Thyroid gland (tissue), 4 donors: ENCODE results near the gene TMEM131L. TPM values are rescaled to one million over a fixed set of nuclear protein-coding genes. Genes with fewer than 3 reads are reported as not detected.

Experiments used
- DNase-seq, 2 donors: peaks; one replicate each; pipeline ENCODE4 v3.0.0-alpha.2; 2019
- H3K27ac ChIP-seq, 3 donors: fragments of 200-600 bp; sonication (generic); 1 replicate in 2 of 3; 2 replicates in 1 of 3; pipeline ENCODE4 v1.5.1; 2016 to 2019; ENCODE audit warnings: mild to moderate bottlenecking in 1 of 3, moderate library complexity in 1 of 3
- H3K27me3 ChIP-seq: fragments of 200-600 bp; sonication (generic); one replicate; pipeline ENCODE4 v1.5.1; 2019
- H3K36me3 ChIP-seq, 2 donors: fragments of 200-600 bp; sonication (generic); one replicate each; pipeline ENCODE4 v1.5.1; 2016 to 2019
- H3K4me1 ChIP-seq, 2 donors: fragments of 200-600 bp; sonication (generic); one replicate each; pipeline ENCODE4 v1.5.1; 2017 to 2019
- H3K4me3 ChIP-seq, 3 donors: fragments of 200-600 bp; sonication (generic); replicated peaks in 1 of 3; 1 replicate in 2 of 3; 2 replicates in 1 of 3; pipeline ENCODE4 v1.5.1; 2016; ENCODE audit warnings: mild to moderate bottlenecking in 1 of 3
- H3K9me3 ChIP-seq: fragments of 200-600 bp; sonication (generic); one replicate; pipeline ENCODE4 v1.5.1; 2017
- CTCF ChIP-seq, 6 experiments: fragments of 200-600 bp in 3 of 6; fragments of 450-650 bp in 3 of 6; sonication (generic) in 3 of 6; IDR thresholded peaks; one replicate each; pipeline ENCODE4 v1.5.1; 2016 to 2019; ENCODE audit warnings: antibody characterized with exemption in 6 of 6, mild to moderate bottlenecking in 2 of 6, inconsistent platforms in 1 of 6, moderate library complexity in 1 of 6
- POLR2A ChIP-seq, 2 donors: fragments of 450-650 bp; IDR thresholded peaks; one replicate each; pipeline ENCODE4 v1.6.1; 2017; ENCODE audit warnings: antibody characterized with exemption in 2 of 2, mild to moderate bottlenecking in 2 of 2, moderate library complexity in 1 of 2
- WGBS, 2 donors: methylation state at CpG; one replicate each; pipeline ENCODE4 v1.1.5; 2017; 5-methylcytosine and 5-hydroxymethylcytosine counted together
- intact Hi-C: fragments of 100-400 bp; cut with DNase I; formaldehyde crosslinking; loops from one replicate; pipeline ENCODE4 v1.15.1; 2023
- total RNA-seq, 4 donors: library from RNA; depleted of rRNA; stranded (reverse); fragments of >200 nt; gene quantifications; one replicate each; pipeline ENCODE4 v1.2.3, GENCODE V29; 2016

TMEM131L gene
- total RNA-seq, 4 donors from 2014 or later = 11.1 to 17.9 (median 16.4) TPM

GRCh38 chr4:153668647-153669046, 202.5 kb downstream of the TMEM131L start:
- TF ChIP-seq CTCF (IDR thresholded peaks at IDR 0.05) (no peak), POLR2A (IDR thresholded peaks at IDR 0.05) (no peak)
- H3K9me3 ChIP-seq = no peaks in the 10 kb centered on the region
- WGBS, 2 donors = 75 to 82% methylated on average over 2 of the region's 2 CpGs
- no peaks in the 10 kb centered on the region for H3K36me3 ChIP-seq
- intact Hi-C loops = no loop called here
- no peak for DNase-seq
- H3K4me1 ChIP-seq = no peaks in the 10 kb centered on the region
- H3K27me3 ChIP-seq = no peaks in the 10 kb centered on the region
- H3K27ac ChIP-seq = no peak overlapping the region
- H3K4me3 ChIP-seq = no peak overlapping the region

GRCh38 chr4:153669838-153670237, 203.7 kb downstream of the TMEM131L start:
- no peak for DNase-seq
- H3K9me3 ChIP-seq = no peaks in the 10 kb centered on the region
- H3K4me3 ChIP-seq = no peak overlapping the region
- H3K27ac ChIP-seq = no peak overlapping the region
- no peaks in the 10 kb centered on the region for H3K27me3 ChIP-seq
- intact Hi-C loops = no loop called here
- WGBS, 2 donors = 60 to 65% methylated on average over 3 of the region's 3 CpGs
- H3K36me3 ChIP-seq = no peaks in the 10 kb centered on the region
- TF ChIP-seq CTCF (IDR thresholded peaks at IDR 0.05) = no peak
- no peak for TF ChIP-seq POLR2A (IDR thresholded peaks at IDR 0.05)
- H3K4me1 ChIP-seq = no peaks in the 10 kb centered on the region

GRCh38 chr4:153676486-153676885, 210.3 kb downstream of the TMEM131L start:
- Histone ChIP-seq H3K4me3 (no peak overlapping the region), H3K27me3 (no peaks in the 10 kb centered on the region), H3K27ac (no peak overlapping the region), H3K9me3 (no peaks in the 10 kb centered on the region), H3K36me3 (no peaks in the 10 kb centered on the region), H3K4me1 (no peaks in the 10 kb centered on the region)
- intact Hi-C loops = no loop called here
- 91 to 93% methylated on average over 5 of the region's 5 CpGs for WGBS, 2 donors
- DNase-seq = no peak
- TF ChIP-seq POLR2A (IDR thresholded peaks at IDR 0.05) (no peak), CTCF (IDR thresholded peaks at IDR 0.05) (no peak)

GRCh38 chr4:153676984-153677383, 210.8 kb downstream of the TMEM131L start:
- H3K27ac ChIP-seq = no peak overlapping the region
- no peaks in the 10 kb centered on the region for H3K9me3 ChIP-seq
- no peaks in the 10 kb centered on the region for H3K4me1 ChIP-seq
- H3K27me3 ChIP-seq = no peaks in the 10 kb centered on the region
- intact Hi-C loops = no loop called here
- 63 to 79% methylated on average over 1 of the region's 1 CpG for WGBS, 2 donors
- no peak overlapping the region for H3K4me3 ChIP-seq
- no peak for DNase-seq
- no peaks in the 10 kb centered on the region for H3K36me3 ChIP-seq
- TF ChIP-seq POLR2A (IDR thresholded peaks at IDR 0.05) (no peak), CTCF (IDR thresholded peaks at IDR 0.05) (no peak)

- intact Hi-C loops = no loop called here
- TF ChIP-seq POLR2A (IDR thresholded peaks at IDR 0.05) (no peak), CTCF (IDR thresholded peaks at IDR 0.05) (no peak)
- Histone ChIP-seq H3K9me3 (no peaks in the 10 kb centered on the region), H3K4me3 (no peak overlapping the region), H3K27me3 (no peaks in the 10 kb centered on the region), H3K36me3 (no peaks in the 10 kb centered on the region), H3K4me1 (no peaks in the 10 kb centered on the region), H3K27ac (no peak overlapping the region)
- DNase-seq = peak in 1 of 2 donors; percentile 6
- 71 to 75% methylated on average over 1 to 6 of the region's 6 CpGs for WGBS, 2 donors
Measured at GRCh38 chr4:153679486-153679885, 213.3 kb downstream of the TMEM131L start.
